Tibial nerve (tissue), 4 donors: ENCODE measurements around the gene PLA2G4A. TPM values are rescaled to one million over a fixed set of nuclear protein-coding genes. Genes with fewer than 3 reads are reported as not detected.

ENCODE experiments used
- DNase-seq, 2 donors: peaks; one replicate each; pipeline ENCODE4 v3.0.0-alpha.2; 2019; ENCODE audit warnings: low spot score in 2 of 2
- H3K27ac ChIP-seq, 4 donors: fragments of 200-600 bp; sonication (generic) in 3 of 4; one replicate each; pipeline ENCODE4 v1.5.1; 2017 to 2019; ENCODE audit warnings: mild to moderate bottlenecking in 1 of 4
- H3K27me3 ChIP-seq, 2 donors: fragments of 200-600 bp; sonication (generic) in 1 of 2; one replicate each; pipeline versions ENCODE4 v1.5.1 to v1.6.0; 2017 to 2019
- H3K36me3 ChIP-seq, 3 donors: fragments of 200-600 bp; sonication (generic); one replicate each; pipeline ENCODE4 v1.5.1; 2018 to 2019
- H3K4me1 ChIP-seq, 4 donors: fragments of 200-600 bp; sonication (generic) in 3 of 4; one replicate each; pipeline ENCODE4 v1.5.1; 2017 to 2019
- H3K4me3 ChIP-seq, 4 donors: fragments of 200-600 bp; sonication (generic) in 3 of 4; one replicate each; pipeline ENCODE4 v1.5.1; 2017 to 2019; ENCODE audit warnings: mild to moderate bottlenecking in 1 of 4, moderate library complexity in 1 of 4
- H3K9me3 ChIP-seq, 4 donors: fragments of 200-600 bp; sonication (generic) in 3 of 4; one replicate each; pipeline ENCODE4 v1.5.1; 2017 to 2019
- CTCF ChIP-seq, 5 experiments: fragments of 200-600 bp in 3 of 5; fragments of 450-650 bp in 2 of 5; sonication (generic) in 3 of 5; IDR thresholded peaks; one replicate each; pipeline ENCODE4 v1.5.1; 2016 to 2019; ENCODE audit warnings: antibody characterized with exemption in 5 of 5, mild to moderate bottlenecking in 3 of 5, moderate library complexity in 2 of 5
- EP300 ChIP-seq, 2 donors: sonication (generic); formaldehyde crosslinking; IDR thresholded peaks; one replicate each; pipeline ENCODE4 v1.6.1; 2017; ENCODE audit warnings: antibody characterized with exemption in 2 of 2, mild to moderate bottlenecking in 1 of 2
- POLR2A ChIP-seq, 2 donors: fragments of 450-650 bp; IDR thresholded peaks; one replicate each; pipeline ENCODE4 v1.6.1; 2017; ENCODE audit warnings: antibody characterized with exemption in 2 of 2, mild to moderate bottlenecking in 2 of 2, moderate library complexity in 2 of 2
- WGBS, 2 donors: methylation state at CpG; one replicate each; pipeline ENCODE4 v1.1.5; 2018; 5-methylcytosine and 5-hydroxymethylcytosine counted together
- total RNA-seq, 4 donors: library from RNA; depleted of rRNA; stranded (reverse); fragments of >200 nt; gene quantifications; one replicate each; pipeline ENCODE4 v1.1.0, GENCODE V29; 2016

Gene PLA2G4A
- total RNA-seq, 4 donors from 2014 or later = 3.7 to 7.2 (median 6.3) TPM

DNA sequence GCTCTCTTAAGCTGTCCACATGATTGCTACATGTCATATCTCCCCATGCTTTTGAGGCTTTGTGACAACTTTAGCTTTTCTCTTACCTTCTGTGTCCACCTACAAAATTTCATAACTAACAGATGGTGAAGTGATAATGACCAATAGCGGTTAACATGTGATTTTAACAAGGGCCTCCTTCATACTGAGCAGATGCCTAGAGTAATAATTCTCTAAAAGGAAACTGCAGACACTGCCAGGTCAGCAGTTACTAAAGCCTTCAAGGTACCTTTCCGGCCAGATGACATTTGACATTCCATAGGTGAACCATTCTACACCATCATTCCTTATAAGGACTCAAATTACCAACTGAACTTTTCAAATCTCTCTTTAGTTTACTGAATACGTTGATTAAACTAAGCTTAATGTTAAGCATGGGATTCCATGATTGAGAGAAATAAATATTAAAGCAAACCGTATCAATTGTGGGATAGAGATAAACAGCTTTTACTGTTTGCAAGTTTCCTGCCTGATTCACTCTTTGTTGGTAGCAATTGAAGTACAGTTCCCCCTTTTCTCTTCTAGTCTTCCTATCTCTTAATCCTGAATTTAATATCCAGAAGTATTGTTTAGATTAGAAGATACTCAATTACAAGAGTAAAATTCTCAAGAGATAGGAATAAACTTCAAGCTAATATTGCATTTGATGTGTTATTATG is 205.1 kb downstream of the PLA2G4A start:
- DNase-seq = no peak
- Histone ChIP-seq H3K9me3 (peaks cover 0 to 11% (median 3%) of the 10 kb centered on the region in 4 donors), H3K27me3 (no peaks in the 10 kb centered on the region), H3K27ac (no peak overlapping the region), H3K36me3 (no peaks in the 10 kb centered on the region), H3K4me3 (no peak overlapping the region), H3K4me1 (no peaks in the 10 kb centered on the region)
- TF ChIP-seq CTCF (IDR thresholded peaks at IDR 0.05) (no peak), EP300 (IDR thresholded peaks at IDR 0.05) (no peak), POLR2A (IDR thresholded peaks at IDR 0.05) (no peak)
- 59 to 76% methylated on average over 4 of the region's 4 CpGs for WGBS, 2 donors

DNA sequence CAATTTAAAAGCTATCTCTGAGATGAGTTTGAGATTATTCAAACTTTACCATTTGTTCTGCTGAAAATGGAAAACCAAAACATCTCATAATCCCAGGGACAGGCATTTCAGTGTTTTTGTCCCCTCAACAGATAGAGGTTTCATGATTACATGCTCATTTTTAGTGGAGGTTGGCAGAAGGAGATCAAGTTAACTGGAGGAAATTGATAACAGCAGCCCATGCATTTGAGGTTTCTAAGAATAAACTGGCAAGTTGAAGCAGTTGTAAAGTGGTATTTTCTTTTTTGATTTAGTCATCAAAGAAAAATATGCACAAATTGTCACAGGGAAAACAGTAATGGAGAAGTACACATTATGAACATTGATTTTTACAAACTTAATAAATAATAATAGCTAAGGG is 205.8 kb downstream of the PLA2G4A start:
- Histone ChIP-seq H3K4me1 (no peaks in the 10 kb centered on the region), H3K4me3 (no peak overlapping the region), H3K27ac (no peak overlapping the region), H3K27me3 (no peaks in the 10 kb centered on the region), H3K9me3 (peaks cover 0 to 4% (median 1%) of the 10 kb centered on the region in 4 donors), H3K36me3 (no peaks in the 10 kb centered on the region)
- no peak for TF ChIP-seq EP300 (IDR thresholded peaks at IDR 0.05)
- no peak for DNase-seq

DNA sequence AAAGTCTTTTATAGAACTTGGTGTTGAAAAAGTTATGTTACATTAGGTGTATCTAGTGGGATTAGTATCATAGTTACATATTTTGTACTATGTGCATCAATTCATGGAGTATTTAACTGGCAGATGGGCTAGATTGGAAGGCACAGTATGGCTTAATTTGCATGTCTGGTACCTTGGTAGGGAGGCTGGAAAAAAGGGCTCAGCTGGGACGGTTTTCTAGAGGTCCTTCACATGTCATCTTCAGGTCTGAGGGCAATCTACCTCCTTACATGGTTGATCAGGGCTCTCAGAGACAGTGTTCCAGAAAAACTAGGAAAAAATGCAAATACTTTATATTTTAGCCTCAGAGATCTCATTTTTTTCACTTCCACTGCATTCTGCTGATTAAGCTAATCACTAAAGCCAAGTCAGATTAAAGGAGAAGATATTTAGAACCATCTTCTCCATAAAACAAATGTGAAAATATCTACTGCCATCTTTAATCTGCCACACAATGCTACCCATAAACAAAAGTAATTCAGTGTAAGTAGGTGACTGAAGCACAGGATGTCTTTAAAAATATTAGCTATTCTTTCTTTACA is 209.3 kb downstream of the PLA2G4A start:
- no peak overlapping the region for H3K27ac ChIP-seq
- no peaks in the 10 kb centered on the region for H3K36me3 ChIP-seq
- no peaks in the 10 kb centered on the region for H3K27me3 ChIP-seq
- 69 to 86% methylated on average over 1 of the region's 1 CpG for WGBS, 2 donors
- TF ChIP-seq POLR2A (IDR thresholded peaks at IDR 0.05) (no peak), CTCF (IDR thresholded peaks at IDR 0.05) (no peak), EP300 (IDR thresholded peaks at IDR 0.05) (no peak)
- H3K4me3 ChIP-seq = no peak overlapping the region
- no peak for DNase-seq
- H3K9me3 ChIP-seq = no peaks in the 10 kb centered on the region
- H3K4me1 ChIP-seq = no peaks in the 10 kb centered on the region

Other genes starting within 250 kb of the PLA2G4A start
- 1 to 10 TPM in 3 of 4 donors, under 1 TPM in 1; 0.84 to 4.9 (median 1.1) TPM for gene PTGS2, start 148.5 kb upstream of the PLA2G4A start, total RNA-seq